ENCODE results near the gene C16orf89.

The C16orf89 gene

GRCh38 chr16:5064915-5065314 is 841 bp downstream of the C16orf89 start (continued):
- TF ChIP-seq CSRNP3 (CRISPR knock-in tag; IDR thresholded peaks at IDR 0.05), result no peak
- TF ChIP-seq SNAI2 (CRISPR knock-in tag; IDR thresholded peaks at IDR 0.05), result no peak
- no peak for TF ChIP-seq ZC3H10 (CRISPR knock-in tag; IDR thresholded peaks at IDR 0.05)
- no peak for TF ChIP-seq ZNF70 (CRISPR knock-in tag; IDR thresholded peaks at IDR 0.05)
- TF ChIP-seq RARB (CRISPR knock-in tag; IDR thresholded peaks at IDR 0.05), result no peak
- no peak for TF ChIP-seq ARNTL (CRISPR knock-in tag; IDR thresholded peaks at IDR 0.05; ENCODE audit: borderline replicate concordance, low read depth)
- TF ChIP-seq OSR1 (CRISPR knock-in tag; IDR thresholded peaks at IDR 0.05), result no peak

- peak; percentile 53; the same call in 2 of the 3 replicates for ATAC-seq
- TF ChIP-seq ZFP30 (CRISPR knock-in tag; IDR thresholded peaks at IDR 0.05) (no peak), PATZ1 (CRISPR knock-in tag; IDR thresholded peaks at IDR 0.05; ENCODE audit: borderline replicate concordance) (no peak), CREB5 (CRISPR knock-in tag; IDR thresholded peaks at IDR 0.05; ENCODE audit: low read depth) (no peak), CSRNP3 (CRISPR knock-in tag; IDR thresholded peaks at IDR 0.05) (no peak), TCF4 (CRISPR knock-in tag; IDR thresholded peaks at IDR 0.05; ENCODE audit: borderline replicate concordance) (no peak), TOX (CRISPR knock-in tag; IDR thresholded peaks at IDR 0.05; ENCODE audit: borderline replicate concordance) (no peak), ZFP3 (CRISPR knock-in tag; IDR thresholded peaks at IDR 0.05) (no peak), OSR1 (CRISPR knock-in tag; IDR thresholded peaks at IDR 0.05) (no peak), ZC3H10 (CRISPR knock-in tag; IDR thresholded peaks at IDR 0.05) (no peak), ESRRG (CRISPR knock-in tag; IDR thresholded peaks at IDR 0.05) (no peak), PPARA (CRISPR knock-in tag; IDR thresholded peaks at IDR 0.05; ENCODE audit: borderline replicate concordance) (no peak), CSDC2 (CRISPR knock-in tag; IDR thresholded peaks at IDR 0.05) (no peak), POU6F1 (CRISPR knock-in tag; IDR thresholded peaks at IDR 0.05; ENCODE audit: borderline replicate concordance, low read depth) (no peak), ZNF8 (CRISPR knock-in tag; IDR thresholded peaks at IDR 0.05) (no peak), ZNF565 (CRISPR knock-in tag; conservative IDR thresholded peaks at IDR 0.05; ENCODE audit: low read depth) (no peak)
Measured at GRCh38 chr16:5062790-5063765, 2.7 kb downstream of the C16orf89 start.

- no peak for ATAC-seq
- no peak for TF ChIP-seq POU6F1 (CRISPR knock-in tag; IDR thresholded peaks at IDR 0.05; ENCODE audit: borderline replicate concordance, low read depth)
- no peak for TF ChIP-seq OSR1 (CRISPR knock-in tag; IDR thresholded peaks at IDR 0.05)
- no peak for TF ChIP-seq TOX (CRISPR knock-in tag; IDR thresholded peaks at IDR 0.05; ENCODE audit: borderline replicate concordance)
- TF ChIP-seq PPARA (CRISPR knock-in tag; IDR thresholded peaks at IDR 0.05; ENCODE audit: borderline replicate concordance), result no peak
- no peak for TF ChIP-seq PATZ1 (CRISPR knock-in tag; IDR thresholded peaks at IDR 0.05; ENCODE audit: borderline replicate concordance)
- no peak for TF ChIP-seq ZFP3 (CRISPR knock-in tag; IDR thresholded peaks at IDR 0.05)
Measured at GRCh38 chr16:5062051-5062450, 3.7 kb downstream of the C16orf89 start.
